ENCODE data around the gene HSPB6.

Gene HSPB6

DNA sequence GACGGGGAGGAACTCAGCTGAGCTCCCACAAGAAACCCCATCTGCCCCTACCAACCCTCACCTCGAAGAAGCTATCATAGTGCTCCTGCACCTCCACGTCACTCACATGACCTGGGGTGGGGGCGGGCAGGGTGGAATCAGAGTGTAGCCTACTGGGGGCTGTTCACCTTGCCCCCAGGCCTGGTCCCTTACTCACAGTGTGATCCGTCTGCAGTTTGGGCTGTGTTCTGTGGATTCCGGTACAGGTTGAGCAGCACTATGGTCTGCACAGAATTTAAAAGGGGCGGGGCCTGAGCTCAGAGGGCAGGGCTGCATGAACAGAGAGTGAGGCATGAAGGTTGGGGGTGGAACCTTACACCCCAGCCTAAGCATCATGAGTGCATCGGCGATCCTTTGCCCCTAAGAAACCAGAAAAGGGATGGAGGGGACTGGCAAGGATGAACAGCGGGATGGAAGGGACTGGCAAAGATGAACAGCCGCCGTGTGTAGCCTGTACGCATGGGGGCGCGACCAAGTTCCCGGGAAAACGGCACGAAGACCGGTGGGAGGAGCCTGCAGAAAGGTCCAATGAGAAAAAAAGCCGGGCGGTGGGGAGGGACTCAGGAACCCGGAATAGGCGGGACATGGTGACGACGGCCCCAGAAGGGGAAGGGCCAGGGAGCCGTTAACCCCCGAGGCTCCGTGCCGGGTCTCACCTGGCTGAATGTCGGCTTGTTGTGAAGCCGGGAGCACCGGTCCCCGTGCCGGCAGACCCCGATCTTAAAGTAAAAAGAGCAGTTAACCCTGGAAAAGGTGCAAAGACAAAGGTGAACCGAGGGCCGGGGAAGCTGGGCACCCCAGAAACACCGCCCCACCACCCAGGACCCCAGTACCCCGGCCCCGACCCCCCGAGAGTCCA, 12.2 kb downstream of the HSPB6 start:
- peak; percentile 92 for DNase-seq

DNA sequence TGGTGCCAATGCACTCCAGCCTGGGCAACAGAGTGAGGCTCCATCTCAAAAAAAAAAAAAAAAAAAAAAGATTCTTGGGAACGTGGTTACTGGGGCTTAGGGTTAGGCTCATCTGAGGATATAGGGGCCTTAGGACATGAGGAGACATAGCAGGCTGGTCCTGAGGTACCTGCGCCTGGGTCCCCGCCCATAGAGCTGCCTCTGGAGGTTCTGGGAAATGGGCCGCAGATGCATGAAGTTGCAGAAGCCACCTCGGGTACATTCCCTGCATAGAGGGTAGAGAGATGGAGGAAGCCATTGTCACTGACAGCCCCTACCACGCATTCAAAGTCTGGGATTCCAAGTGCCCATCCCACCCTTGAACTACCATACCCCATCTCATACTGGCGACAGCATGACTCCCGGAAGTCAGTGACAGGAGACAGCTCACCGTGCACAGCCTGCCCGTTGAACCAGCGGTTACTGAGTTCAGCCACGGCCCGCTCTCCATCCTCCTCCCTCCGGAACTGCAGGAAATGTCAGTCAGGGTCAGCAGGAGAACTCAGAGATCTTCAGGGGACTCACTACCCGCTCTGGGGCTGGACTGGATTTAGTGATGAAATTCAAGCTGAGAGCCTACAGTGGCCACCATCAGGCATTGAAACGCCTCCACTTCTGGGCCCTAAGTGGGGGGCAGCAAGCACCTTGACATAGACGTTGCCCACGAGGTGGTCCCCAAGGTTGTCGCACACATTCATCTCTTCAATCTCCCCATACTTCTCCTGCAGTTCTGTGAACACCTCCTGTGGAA, 13.0 kb downstream of the HSPB6 start:
- DNase-seq: no peak

DNA sequence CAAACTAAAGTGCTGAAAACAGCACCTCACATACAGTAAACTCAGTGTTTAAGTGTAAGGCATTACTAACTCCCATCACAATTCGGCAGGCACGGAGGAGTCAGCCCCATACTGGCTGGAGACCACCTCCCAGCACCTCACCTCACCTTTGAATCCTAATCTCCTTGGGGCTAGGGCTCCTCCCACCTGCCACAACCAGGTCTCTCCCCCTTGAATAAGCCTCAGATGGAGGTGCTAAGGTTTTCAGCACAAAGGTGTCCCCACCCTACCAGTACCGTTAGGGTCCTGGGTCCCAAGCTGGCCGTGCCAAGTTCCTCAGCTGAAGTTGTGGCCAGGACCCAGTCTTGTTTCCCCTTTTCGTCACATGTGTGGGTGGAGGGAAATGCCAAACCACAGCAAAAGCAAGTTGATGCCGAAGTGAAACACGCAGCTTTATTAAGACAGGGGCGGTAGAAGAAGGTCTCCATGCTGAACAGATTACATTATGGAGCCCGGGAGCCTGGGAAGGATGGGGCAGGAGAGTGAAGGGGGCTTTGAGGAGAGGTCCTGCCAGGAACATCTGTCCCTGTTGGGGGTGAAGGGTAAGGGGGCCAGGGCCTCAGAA, 14.6 kb downstream of the HSPB6 start, which contains the start of gene IGFLR1:
Gene IGFLR1 (minus strand): TSS at position 332 of the 604 bp plus-strand sequence. CDS start 1,272 bp downstream, outside the sequence.
- no peak for DNase-seq

- DNase-seq: no peak
Measured at GRCh38 chr19:35741203-35741515, 15.7 kb downstream of the HSPB6 start.

- peak; percentile 96 for DNase-seq
Measured at GRCh38 chr19:35740423-35741202, 16.2 kb downstream of the HSPB6 start.

DNA sequence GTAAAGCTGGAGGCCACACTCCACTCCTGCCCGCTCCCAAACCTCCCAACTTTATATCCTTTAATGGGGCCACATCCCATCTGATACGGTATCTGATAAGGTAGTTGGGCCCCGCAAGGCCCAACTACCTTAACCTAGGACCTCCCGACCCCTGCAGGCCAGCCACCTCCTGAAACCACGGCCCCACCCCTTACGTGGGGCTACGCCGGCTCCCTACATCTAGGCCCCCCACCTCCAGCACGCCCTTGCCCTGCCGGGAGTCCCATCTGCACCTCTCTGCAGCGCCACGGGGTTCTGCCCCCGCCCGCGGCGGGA, 16.8 kb downstream of the HSPB6 start:
- no peak for DNase-seq

- no peak for DNase-seq
Measured at GRCh38 chr19:35739275-35740107, 17.3 kb downstream of the HSPB6 start.

- no peak for DNase-seq
Measured at GRCh38 chr19:35738887-35739229, 18.0 kb downstream of the HSPB6 start.

DNA sequence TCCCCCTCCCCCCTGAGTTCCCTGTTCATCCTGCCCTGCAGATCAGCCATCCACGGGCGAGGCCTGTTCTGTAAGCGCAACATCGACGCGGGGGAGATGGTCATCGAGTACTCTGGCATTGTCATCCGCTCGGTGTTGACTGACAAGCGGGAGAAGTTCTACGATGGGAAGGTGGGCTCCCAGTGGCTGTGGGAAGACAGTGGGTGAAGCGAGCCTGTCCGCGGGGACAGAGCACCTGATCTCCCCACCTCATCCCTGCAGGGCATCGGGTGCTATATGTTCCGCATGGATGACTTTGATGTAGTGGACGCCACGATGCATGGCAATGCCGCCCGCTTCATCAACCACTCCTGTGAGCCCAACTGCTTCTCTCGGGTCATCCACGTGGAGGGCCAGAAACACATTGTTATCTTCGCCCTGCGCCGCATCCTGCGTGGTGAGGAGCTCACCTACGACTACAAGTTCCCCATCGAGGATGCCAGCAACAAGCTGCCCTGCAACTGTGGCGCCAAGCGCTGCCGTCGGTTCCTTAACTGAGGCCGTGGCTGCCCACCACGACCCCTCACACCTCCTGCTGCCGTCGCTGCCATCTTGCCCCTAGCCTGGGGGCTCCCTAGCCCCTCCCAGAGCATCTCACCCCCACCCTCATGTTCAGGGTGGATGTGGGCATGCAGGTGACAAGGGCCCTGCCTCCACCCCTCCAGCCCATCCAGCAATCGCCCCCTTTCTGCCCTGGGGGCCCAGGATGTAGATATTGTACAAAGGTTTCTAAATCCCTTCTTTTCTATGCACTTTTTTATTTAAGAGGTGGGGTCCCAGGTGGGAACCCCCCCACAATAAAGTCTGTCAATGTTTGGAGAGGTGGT, 18.6 kb downstream of the HSPB6 start:
- no peak for DNase-seq

DNA sequence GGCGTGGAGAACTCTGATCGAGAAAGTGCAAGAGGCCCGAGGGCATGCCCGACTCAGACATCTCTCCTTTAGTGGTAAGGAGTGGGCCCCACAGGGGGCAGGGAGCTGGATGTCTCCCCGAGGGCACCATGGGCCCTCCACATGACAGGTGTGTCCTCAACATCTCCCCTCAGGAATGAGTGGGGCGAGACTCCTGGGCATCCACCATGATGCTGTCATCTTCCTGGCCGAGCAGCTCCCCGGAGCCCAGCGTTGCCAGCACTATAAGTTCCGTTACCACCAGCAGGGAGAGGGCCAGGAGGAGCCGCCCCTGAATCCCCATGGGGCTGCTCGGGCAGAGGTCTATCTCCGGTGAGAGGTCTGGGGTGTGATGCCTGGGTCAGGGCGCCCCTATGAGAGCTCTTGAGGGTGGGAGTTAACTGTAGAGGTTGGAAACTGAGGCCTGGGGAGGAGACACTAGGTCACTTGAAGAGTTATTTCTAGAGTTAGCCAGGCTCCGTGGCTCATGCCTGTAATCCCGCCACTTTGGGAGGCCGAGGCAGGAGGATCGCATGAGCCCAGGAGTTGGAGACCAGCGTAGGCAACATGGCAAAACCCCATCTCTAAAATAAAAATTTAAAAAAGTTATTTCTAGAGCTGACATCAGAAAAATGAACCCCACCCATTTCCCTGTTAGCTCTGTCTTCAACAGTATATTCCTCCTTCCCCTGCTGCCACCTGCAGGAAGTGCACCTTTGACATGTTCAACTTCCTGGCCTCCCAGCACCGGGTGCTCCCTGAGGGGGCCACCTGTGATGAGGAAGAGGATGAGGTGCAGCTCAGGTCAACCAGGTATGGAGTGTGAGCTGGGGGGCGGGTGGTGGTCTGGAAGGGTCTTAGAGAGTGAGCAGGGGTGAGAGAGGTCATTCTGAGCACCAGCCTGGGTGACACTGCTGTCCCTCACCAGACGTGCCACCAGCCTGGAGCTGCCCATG, 19.6 kb downstream of the HSPB6 start:
- no peak for DNase-seq

GRCh38 chr19:35734889-35735288, 21.9 kb downstream of the HSPB6 start:
- DNase-seq: no peak

- DNase-seq: no peak
Measured at GRCh38 chr19:35734273-35734672, 22.6 kb downstream of the HSPB6 start.

- no peak for DNase-seq
Measured at GRCh38 chr19:35733180-35734125, 23.4 kb downstream of the HSPB6 start.

DNA sequence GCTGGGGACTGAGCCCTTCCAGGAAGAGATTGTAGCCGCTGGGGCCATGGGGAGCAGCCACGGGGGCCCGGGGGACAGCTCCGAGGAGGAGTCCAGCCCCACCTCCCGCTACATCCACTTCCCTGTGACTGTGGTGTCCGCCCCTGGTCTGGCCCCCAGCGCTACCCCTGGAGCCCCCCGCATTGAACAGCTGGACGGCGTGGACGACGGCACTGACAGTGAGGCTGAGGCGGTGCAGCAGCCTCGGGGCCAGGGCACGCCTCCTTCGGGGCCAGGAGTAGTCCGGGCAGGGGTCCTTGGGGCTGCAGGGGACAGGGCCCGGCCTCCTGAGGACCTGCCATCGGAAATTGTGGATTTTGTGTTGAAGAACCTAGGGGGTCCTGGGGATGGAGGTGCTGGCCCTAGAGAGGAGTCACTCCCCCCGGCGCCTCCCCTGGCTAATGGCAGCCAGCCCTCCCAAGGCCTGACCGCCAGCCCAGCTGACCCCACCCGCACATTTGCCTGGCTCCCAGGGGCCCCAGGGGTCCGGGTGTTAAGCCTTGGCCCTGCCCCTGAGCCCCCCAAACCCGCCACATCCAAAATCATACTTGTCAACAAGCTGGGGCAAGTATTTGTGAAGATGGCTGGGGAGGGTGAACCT, 24.2 kb downstream of the HSPB6 start:
- DNase-seq: no peak

DNA sequence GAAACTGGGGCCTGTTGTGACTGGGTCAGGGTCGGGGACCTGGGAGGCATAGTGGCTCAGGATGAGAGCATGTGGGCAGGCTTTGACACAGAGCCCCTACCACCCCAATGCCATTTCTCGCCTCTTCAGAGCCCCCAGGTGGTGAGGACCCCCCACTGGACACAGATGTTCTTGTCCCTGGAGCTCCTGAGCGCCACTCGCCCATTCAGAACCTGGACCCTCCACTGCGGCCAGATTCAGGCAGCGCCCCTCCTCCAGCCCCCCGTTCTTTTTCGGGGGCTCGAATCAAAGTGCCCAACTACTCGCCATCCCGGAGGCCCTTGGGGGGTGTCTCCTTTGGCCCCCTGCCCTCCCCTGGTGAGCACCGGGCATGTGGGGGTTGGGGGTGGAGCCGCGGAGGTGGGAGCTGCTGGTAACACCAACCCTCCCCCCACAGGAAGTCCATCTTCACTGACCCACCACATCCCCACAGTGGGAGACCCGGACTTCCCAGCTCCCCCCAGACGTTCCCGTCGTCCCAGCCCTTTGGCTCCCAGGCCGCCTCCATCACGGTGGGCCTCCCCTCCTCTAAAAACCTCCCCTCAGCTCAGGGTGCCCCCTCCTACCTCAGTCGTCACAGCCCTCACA, 24.9 kb downstream of the HSPB6 start:
- DNase-seq: no peak

GRCh38 chr19:35731353-35731752, 25.5 kb downstream of the HSPB6 start:
- no peak for DNase-seq

GRCh38 chr19:35730326-35730725, 26.5 kb downstream of the HSPB6 start:
- no peak for DNase-seq

DNA sequence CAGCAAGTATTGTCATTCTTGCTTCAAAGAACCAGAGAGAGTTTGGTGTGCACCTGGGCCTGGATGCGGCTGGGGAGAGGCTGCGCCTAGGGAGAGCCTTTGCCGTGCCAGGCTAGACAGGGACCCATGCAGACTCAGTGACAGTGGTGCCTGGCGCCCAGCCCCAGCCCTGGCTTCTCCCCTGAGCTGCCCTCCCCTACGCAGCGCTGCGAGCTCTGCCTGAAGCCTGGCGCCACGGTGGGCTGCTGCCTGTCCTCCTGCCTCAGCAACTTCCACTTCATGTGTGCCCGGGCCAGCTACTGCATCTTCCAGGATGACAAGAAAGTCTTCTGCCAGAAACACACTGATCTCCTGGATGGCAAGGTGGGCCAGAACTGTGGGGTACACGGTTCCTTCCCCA, 27.1 kb downstream of the HSPB6 start:
- DNase-seq: no peak

Measured in NCI-H774 (cell line).